Right ventricle myocardium superior (tissue), 1 donor: Measurements from ENCODE around the gene RGS5. TPM values are rescaled to one million over a fixed set of nuclear protein-coding genes. Genes with fewer than 3 reads are reported as not detected.

Experiments
- ATAC-seq: fragments of 200-7000 bp; cut with Tn5 transposase; one replicate; pipeline ENCODE4 v1.9.1; 2020; ENCODE audit warnings: mild to moderate bottlenecking; ENCODE audit not compliant: poor library complexity
- DNase-seq: peaks from one replicate; pipeline ENCODE4 v3.0.0-alpha.2; 2020
- intact Hi-C: fragments of 100-400 bp; cut with DNase I; formaldehyde crosslinking; loops from one replicate; pipeline ENCODE4 v1.11.2; 2022
- total RNA-seq: library from RNA; stranded (reverse); fragmentation: NEBNext Ultra II Directional; extraction: Animal tissue kit (Norgen Biotek cat#: 25700); gene quantifications from one replicate; pipeline ENCODE4 v1.2.1, GENCODE V29; 2021
- donor health status: DM: no; HTN: yes; CAD: no; lungs with severe emphysema.

Gene RGS5
- total RNA-seq, 1 donor from 2014 or later, result 270 TPM

DNA sequence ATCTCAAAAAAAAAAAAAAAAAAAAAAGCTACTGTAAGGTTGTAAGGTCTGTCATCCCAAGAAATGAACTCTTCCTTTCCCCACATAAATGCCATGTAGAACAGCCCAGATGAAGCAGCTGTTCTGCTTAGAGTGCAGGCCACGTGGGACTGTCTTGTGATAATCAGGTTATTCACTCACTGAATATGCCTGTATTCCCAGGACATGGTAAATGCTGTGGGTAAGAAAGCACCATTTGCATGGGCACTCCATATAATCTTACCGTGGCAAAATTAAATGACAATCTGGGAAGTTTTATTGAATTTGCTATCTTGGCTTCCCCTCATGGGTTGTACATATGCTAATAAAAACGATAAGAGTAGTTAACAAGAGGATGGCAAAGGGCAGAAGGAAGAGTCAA, 13.8 kb downstream of the RGS5 start:
- no peak for DNase-seq
- ATAC-seq, result no peak
- intact Hi-C loops, result no loop called here

GRCh38 chr1:163187849-163188248, 14.9 kb downstream of the RGS5 start:
- intact Hi-C loops, result no loop called here
- ATAC-seq (no peak), DNase-seq (no peak)

GRCh38 chr1:163186862-163187261, 15.9 kb downstream of the RGS5 start:
- ATAC-seq, result no peak

GRCh38 chr1:163182330-163182949, 20.3 kb downstream of the RGS5 start:
- peak; percentile 52 for ATAC-seq
- no peak for DNase-seq
- intact Hi-C loops, result no loop called here

More at GRCh38 chr1:163186862-163187261, 15.9 kb downstream of the RGS5 start:
- intact Hi-C loops, result no loop called here
- DNase-seq, result no peak

DNA sequence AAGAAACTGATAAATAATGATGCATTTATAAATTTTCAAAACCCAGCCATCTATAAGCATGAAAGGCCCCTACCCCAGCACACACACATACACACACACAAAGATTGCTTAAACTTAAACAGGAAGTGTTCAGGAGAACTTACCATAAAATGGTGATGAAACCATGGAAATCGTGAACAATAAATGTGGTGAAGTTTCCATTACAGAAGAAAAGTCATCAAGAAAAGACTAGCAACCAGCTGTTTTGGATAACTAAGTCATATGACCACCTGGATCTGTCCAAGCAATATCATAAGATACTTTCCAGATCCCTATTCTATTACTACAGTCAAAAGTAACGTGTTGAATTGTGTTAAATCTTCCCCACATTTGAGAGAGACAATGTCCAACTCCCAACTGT, 24.1 kb downstream of the RGS5 start:
- intact Hi-C loops, result loop anchor here (10.0 kb wide), 1 partner anchor 136 kb away; no protein-coding TSS in a partner anchor
- DNase-seq, result no peak
- ATAC-seq, result no peak

DNA sequence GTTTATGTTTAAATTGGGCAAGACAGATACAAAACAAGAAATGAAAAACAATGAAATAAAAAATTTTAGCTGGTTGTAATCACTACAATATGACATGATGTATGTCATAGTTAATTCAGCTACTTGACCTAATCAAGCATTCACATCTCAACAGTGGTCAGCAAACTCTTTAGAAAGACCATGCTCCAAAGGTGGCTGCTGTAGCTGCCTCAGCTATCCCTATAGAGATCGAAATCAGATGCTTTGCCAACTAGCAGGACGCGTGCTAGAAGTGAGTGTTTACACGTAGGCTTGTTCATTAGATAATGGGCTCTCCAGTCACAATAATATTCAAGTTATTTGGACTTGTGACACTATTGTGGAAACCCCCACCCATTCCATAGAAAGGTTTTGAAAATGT, 25.9 kb downstream of the RGS5 start:
- no peak for ATAC-seq
- intact Hi-C loops, result loop anchor here (10.0 kb wide), 1 partner anchor 138 kb away; no protein-coding TSS in a partner anchor
- no peak for DNase-seq

- intact Hi-C loops, result loop anchor here (2.0 to 10.0 kb wide), 3 partner anchors 102 to 296 kb away; no protein-coding TSS in a partner anchor
- DNase-seq (peak; percentile 81), ATAC-seq (peak; percentile 86)
These were observed 27.9 kb downstream of the RGS5 start for GRCh38 chr1:163174524-163175437.

GRCh38 chr1:163173121-163173520, 29.6 kb downstream of the RGS5 start:
- DNase-seq (no peak), ATAC-seq (no peak)
- intact Hi-C loops, result loop anchor here (5.0 to 10.0 kb wide), 2 partner anchors 101 to 142 kb away; no protein-coding TSS in a partner anchor

DNA sequence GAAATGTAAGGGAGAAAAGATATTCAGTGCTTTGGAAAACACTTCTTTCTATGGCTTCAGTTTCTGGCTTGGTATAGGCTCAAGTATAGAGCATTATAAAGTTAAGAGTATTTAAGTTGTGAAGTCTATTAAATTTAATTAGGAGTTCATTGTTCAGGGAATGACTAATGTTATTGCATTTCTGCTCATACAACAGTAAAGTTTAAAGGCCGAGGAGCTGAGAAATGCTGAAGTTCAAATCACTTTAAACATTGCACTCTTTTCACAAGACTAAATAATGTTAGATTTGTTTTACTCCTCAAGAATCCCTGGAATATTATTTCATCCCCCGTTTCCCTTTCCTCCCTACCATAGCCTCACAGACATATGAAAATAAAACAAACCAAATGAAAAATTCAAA, 30.1 kb downstream of the RGS5 start:
- intact Hi-C loops, result loop anchor here (5.0 to 10.0 kb wide), 2 partner anchors 100 to 142 kb away; no protein-coding TSS in a partner anchor
- DNase-seq (no peak), ATAC-seq (no peak)

- intact Hi-C loops, result loop anchor here (5.0 to 10.0 kb wide), 2 partner anchors 100 to 143 kb away; no protein-coding TSS in a partner anchor
- no peak for ATAC-seq
- DNase-seq, result no peak
These were observed 30.9 kb downstream of the RGS5 start for GRCh38 chr1:163171826-163172225.

DNA sequence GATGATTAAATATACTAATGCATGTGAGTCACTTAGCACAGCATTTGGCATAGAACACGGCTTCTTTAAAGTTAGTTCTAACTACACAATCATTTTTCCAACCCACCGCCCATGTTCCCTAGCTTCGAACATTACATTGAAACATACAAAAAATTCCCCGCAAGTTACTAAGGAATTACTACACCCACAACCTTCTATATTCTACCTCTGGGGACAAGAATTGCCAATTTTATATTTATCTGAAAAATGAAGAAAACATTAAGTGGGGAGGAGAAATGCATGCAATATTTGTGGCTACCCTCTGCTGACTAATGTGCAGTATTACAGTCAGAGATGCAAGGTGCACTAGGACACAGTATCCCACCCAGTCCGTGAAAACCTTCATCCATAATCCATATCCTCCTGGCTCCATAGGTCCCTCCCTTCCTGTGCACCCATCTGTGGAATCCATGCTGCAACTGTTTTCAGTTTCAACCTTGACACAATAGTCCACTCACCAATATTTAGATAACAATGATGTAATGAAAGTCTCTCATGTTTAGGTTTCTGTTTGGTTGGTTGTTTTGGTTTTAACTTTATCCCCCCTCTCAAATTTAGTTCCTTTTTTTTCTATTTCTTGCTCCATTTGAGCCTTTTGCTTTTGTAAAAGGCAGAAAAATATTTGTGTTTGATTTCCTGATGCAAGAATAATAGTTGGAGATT, 31.6 kb downstream of the RGS5 start:
- DNase-seq, result no peak
- intact Hi-C loops, result loop anchor here (5.0 to 10.0 kb wide), 2 partner anchors 99 to 144 kb away; no protein-coding TSS in a partner anchor

GRCh38 chr1:163170331-163170730, 32.4 kb downstream of the RGS5 start:
- ATAC-seq (no peak), DNase-seq (no peak)
- intact Hi-C loops, result loop anchor here (5.0 to 10.0 kb wide), 2 partner anchors 98 to 144 kb away; no protein-coding TSS in a partner anchor

More for the DNA sequence above, 31.6 kb downstream of the RGS5 start:
- ATAC-seq, result no peak

GRCh38 chr1:163169553-163169952, 33.2 kb downstream of the RGS5 start:
- intact Hi-C loops, result no loop called here
- no peak for DNase-seq
- no peak for ATAC-seq

- DNase-seq (no peak), ATAC-seq (peak; percentile 79)
- intact Hi-C loops, result no loop called here
These were observed 34.7 kb downstream of the RGS5 start for GRCh38 chr1:163168053-163168452.

GRCh38 chr1:163166886-163167555, 35.7 kb downstream of the RGS5 start:
- intact Hi-C loops, result no loop called here
- DNase-seq, result no peak
- ATAC-seq, result no peak

DNA sequence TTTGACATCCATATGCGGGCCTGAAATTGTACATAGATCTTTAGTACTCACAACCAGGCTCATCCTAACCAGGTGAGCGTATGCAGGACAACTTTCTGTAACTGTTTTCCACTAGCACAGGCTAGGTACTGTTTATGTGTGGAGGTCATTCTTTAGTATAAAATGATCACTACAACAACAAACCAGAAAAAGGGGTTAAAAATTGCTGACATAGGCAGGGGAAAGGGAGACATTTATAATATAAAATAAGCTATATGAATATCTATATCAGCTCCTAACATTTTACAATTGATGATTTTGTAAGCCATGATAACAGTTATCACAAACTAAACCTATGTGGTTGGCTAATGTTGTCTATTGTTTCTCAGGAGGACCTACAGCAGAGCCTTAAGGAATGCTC, 37.6 kb downstream of the RGS5 start:
- intact Hi-C loops, result no loop called here
- ATAC-seq (no peak), DNase-seq (no peak)

GRCh38 chr1:163163881-163164582, 38.7 kb downstream of the RGS5 start:
- intact Hi-C loops, result no loop called here
- no peak for DNase-seq
- no peak for ATAC-seq

DNA sequence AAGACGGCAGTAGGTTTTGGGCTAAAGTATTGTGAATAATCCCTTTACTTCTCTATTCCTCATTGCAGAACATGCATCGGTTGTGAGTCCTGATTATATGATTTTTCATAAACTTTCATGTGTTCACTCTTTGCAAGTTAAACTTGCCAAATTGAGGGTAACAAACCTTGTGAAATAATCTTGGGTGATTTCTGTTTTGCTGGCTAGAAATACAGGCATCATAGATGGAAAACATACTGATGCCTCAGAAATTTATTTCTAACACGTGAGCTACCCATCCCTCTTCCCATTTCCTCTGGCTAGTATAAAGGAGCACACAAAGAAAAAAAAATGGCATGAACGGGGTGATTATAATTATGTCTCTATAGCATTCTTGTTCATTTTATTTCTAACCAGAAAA, 39.6 kb downstream of the RGS5 start:
- ATAC-seq, result no peak
- intact Hi-C loops, result no loop called here

More for the DNA sequence above, 39.6 kb downstream of the RGS5 start:
- no peak for DNase-seq
